Body of pancreas (tissue), 4 donors: ENCODE results near the gene THSD4. TPM values are rescaled to one million over a fixed set of nuclear protein-coding genes. Genes with fewer than 3 reads are reported as not detected.

Experiments used
- ATAC-seq: fragments of 150-250 bp; one replicate; pipeline ENCODE4 v1.9.1; 2016
- DNase-seq, 4 donors: peaks; one replicate each; pipeline ENCODE4 v3.0.0-alpha.2; 2019
- H3K27ac ChIP-seq, 4 donors: fragments of 200-600 bp; sonication (generic); 1 replicate in 3 of 4; 2 replicates in 1 of 4; pipeline versions ENCODE4 v1.5.1 to v1.6.1; 2016 to 2019; ENCODE audit warnings: mild to moderate bottlenecking in 1 of 4, mixed read lengths in 1 of 4, moderate library complexity in 1 of 4
- H3K27me3 ChIP-seq, 2 donors: fragments of 200-600 bp; sonication (generic); one replicate each; pipeline ENCODE4 v1.6.0; 2016; ENCODE audit warnings: mild to moderate bottlenecking in 1 of 2
- H3K36me3 ChIP-seq, 2 donors: fragments of 200-600 bp; sonication (generic); replicated peaks in 1 of 2; 2 replicates each; pipeline ENCODE4 v1.5.1; 2016; ENCODE audit warnings: low read depth in 2 of 2; ENCODE audit not compliant: insufficient read depth in 1 of 2
- H3K4me1 ChIP-seq: fragments of 200-600 bp; sonication (generic); one replicate; pipeline ENCODE4 v1.6.0; 2016
- H3K4me3 ChIP-seq, 2 donors: fragments of 200-600 bp; sonication (generic); 1 replicate in 1 of 2; 2 replicates in 1 of 2; pipeline ENCODE4 v1.5.1; 2016 to 2019
- H3K9me3 ChIP-seq, 3 donors: fragments of 200-600 bp; sonication (generic); 1 replicate in 2 of 3; 2 replicates in 1 of 3; pipeline ENCODE4 v1.5.1; 2016
- POLR2A ChIP-seq, 3 donors: fragments of 450-650 bp; IDR thresholded peaks; one replicate each; pipeline ENCODE4 v1.6.1; 2016; ENCODE audit warnings: antibody characterized with exemption in 3 of 3, mild to moderate bottlenecking in 2 of 3
- WGBS, 2 donors: methylation state at CpG; one replicate each; pipeline ENCODE4 v1.1.5; 2017; 5-methylcytosine and 5-hydroxymethylcytosine counted together
- intact Hi-C: fragments of 100-400 bp; cut with DNase I; formaldehyde crosslinking; loops from one replicate; pipeline ENCODE4 v1.15.1; 2023
- total RNA-seq, 2 donors: library from RNA; depleted of rRNA; stranded (reverse); fragments of >200 nt; gene quantifications; one replicate each; pipeline ENCODE4 v1.1.0, GENCODE V29; 2016
- TF ChIP-seq, protein P1 (sequence below), 7 experiments: fragments of 450-650 bp in 4 of 7; fragments of 200-600 bp in 3 of 7; sonication (generic) in 3 of 7; IDR thresholded peaks; one replicate each; pipeline ENCODE4 v1.5.1; 2016 to 2019; ENCODE audit warnings: antibody characterized with exemption in 7 of 7

The THSD4 gene
- total RNA-seq, 2 donors from 2014 or later, result 12.9 to 16.1 TPM

DNA sequence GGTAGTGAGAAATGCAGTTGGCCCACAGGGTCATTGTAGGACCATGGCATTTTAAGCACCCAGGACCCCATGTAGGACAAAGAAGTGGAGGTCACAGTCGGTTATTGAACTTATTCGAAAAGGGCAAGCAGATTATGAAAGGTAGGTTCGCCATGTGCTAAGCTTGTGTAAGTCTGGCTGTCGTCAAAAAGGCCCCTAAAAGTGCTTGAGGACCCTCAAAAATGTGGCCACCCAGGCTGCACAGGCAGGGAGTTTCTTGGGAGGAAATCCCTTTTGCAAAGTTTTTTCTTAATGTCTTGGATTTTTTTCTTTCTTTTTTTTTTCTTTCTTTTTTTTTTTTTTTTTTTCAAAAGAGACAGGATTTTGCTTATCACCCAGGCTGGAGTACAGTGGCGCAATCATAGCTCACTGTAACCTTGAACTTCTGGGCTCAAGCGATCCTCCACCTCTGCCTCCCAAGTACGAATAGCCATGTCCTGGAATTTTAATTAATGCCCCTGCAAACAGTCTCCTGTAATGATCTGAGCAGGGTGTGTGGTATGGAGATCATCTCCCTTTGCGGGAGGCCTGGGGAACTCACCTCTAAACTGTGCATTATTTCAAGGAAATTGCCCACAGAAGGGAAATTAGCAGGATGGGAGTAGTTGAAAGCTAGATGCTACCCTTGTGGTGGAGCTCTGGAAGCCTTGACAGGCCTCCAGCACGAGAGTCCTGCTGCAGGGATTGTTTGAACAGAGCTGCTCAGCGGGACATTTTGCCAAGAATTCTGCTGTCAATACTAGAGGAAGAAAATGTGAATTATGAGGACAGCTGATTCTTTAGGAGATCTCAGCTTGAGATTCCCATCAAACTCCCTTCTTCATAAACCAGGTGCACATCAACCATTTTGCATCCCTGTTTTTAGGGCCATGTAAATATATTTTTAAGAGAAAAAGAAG lies 28.4 kb downstream of the THSD4 start:
- no peaks in the 10 kb centered on the region for H3K36me3 ChIP-seq
- no peaks in the 10 kb centered on the region for H3K27me3 ChIP-seq
- H3K9me3 ChIP-seq, result no peaks in the 10 kb centered on the region
- no peak for TF ChIP-seq POLR2A (IDR thresholded peaks at IDR 0.05)
- H3K4me1 ChIP-seq, result peaks cover 55% of the 10 kb centered on the region
- no peak overlapping the region for H3K4me3 ChIP-seq
- WGBS, 2 donors, result 46 to 57% methylated on average over 10 of the region's 10 CpGs
- no peak for ATAC-seq
- DNase-seq, result no peak
- intact Hi-C loops, result no loop called here
- peak overlapping the region in 3 of 4 donors; percentile 64 to 83 (median 83) for H3K27ac ChIP-seq

DNA sequence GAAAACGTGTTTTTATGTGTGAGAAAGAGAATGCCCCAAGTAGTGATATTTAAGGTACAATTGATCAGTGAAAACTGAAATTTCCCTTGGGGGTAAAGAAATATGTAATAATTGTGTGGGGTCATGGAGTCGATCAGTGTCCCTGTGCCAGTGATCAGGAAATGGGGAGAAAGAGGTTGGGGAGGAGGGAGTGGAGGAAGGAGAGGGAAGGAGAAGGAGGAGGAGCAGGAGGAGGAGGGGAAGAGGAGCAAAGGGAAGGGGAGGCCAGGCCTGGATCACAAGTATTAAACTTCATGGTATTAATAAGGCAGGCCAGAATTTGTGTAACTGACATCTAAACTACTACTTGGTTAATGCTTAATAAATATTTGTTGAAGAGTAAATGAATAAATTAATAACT lies 30.4 kb downstream of the THSD4 start:
- peak overlapping the region; percentile 41 to 83 (median 74) for H3K27ac ChIP-seq
- ATAC-seq (no peak), DNase-seq (no peak)
- 50 to 52% methylated on average over 2 of the region's 2 CpGs for WGBS, 2 donors
- no peaks in the 10 kb centered on the region for H3K36me3 ChIP-seq
- intact Hi-C loops, result no loop called here
- no peaks in the 10 kb centered on the region for H3K9me3 ChIP-seq
- no peaks in the 10 kb centered on the region for H3K27me3 ChIP-seq
- TF ChIP-seq POLR2A (IDR thresholded peaks at IDR 0.05), result no peak
- TF ChIP-seq, protein P1, sequence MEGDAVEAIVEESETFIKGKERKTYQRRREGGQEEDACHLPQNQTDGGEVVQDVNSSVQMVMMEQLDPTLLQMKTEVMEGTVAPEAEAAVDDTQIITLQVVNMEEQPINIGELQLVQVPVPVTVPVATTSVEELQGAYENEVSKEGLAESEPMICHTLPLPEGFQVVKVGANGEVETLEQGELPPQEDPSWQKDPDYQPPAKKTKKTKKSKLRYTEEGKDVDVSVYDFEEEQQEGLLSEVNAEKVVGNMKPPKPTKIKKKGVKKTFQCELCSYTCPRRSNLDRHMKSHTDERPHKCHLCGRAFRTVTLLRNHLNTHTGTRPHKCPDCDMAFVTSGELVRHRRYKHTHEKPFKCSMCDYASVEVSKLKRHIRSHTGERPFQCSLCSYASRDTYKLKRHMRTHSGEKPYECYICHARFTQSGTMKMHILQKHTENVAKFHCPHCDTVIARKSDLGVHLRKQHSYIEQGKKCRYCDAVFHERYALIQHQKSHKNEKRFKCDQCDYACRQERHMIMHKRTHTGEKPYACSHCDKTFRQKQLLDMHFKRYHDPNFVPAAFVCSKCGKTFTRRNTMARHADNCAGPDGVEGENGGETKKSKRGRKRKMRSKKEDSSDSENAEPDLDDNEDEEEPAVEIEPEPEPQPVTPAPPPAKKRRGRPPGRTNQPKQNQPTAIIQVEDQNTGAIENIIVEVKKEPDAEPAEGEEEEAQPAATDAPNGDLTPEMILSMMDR (IDR thresholded peaks at IDR 0.05), result no peak
- no peak overlapping the region for H3K4me3 ChIP-seq
- H3K4me1 ChIP-seq, result peaks cover 60% of the 10 kb centered on the region

DNA sequence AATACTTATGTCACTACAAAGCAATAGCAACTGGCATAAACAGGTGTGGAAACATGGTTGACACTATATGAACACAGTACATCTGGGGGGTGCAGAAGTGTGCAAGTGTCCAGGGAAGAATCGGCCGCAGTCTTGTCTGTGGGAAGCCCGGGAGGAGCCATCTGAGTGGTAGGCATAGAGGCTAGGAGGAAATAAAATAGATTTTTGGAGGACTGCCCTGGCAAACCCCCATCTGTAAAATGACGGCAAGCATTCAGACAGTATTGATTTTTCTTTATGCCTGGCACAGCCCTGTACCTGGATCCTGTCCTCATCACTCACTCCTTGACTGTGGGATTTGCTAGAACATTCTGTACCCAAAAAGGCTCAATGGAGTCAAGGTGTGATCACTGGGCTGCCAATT lies 31.3 kb downstream of the THSD4 start:
- H3K9me3 ChIP-seq, result no peaks in the 10 kb centered on the region
- H3K4me1 ChIP-seq, result peaks cover 69% of the 10 kb centered on the region
- peak; percentile 93 for ATAC-seq
- peak; percentile 69 to 87 (median 72) for DNase-seq
- H3K36me3 ChIP-seq, result no peaks in the 10 kb centered on the region
- no peaks in the 10 kb centered on the region for H3K27me3 ChIP-seq
- H3K4me3 ChIP-seq, result no peak overlapping the region
- intact Hi-C loops, result no loop called here
- peak overlapping the region; percentile 48 to 83 (median 74) for H3K27ac ChIP-seq
- TF ChIP-seq, protein P1 (IDR thresholded peaks at IDR 0.05), result no peak
- TF ChIP-seq POLR2A (IDR thresholded peaks at IDR 0.05), result peak in 2 of 3 donors; percentile 35 to 52
- 41 to 55% methylated on average over 4 of the region's 4 CpGs for WGBS, 2 donors

DNA sequence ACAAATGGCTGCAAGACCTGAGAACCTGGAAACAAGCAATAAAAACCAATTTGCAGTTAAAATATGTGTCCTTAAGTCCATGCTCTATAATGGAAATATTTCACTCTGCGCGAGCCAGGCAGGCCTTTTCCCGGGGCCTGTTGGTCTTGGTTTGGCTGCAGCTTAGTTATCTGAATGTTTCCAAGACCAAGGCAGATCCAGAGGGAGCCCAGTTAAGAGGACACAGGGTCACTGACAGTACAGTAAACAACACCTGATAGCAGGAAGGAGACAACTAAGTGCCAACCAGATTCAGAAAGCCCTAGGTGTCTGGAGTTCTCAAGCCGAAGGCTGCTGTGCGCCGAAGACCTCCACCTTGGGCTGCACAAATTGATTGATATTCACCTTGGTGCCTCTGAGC lies 32.8 kb downstream of the THSD4 start:
- Histone ChIP-seq H3K27ac (peak overlapping the region in 3 of 4 donors; percentile 1 to 83 (median 83)), H3K4me3 (no peak overlapping the region), H3K9me3 (no peaks in the 10 kb centered on the region), H3K4me1 (peaks cover 69% of the 10 kb centered on the region), H3K36me3 (no peaks in the 10 kb centered on the region), H3K27me3 (no peaks in the 10 kb centered on the region)
- no peak for ATAC-seq
- intact Hi-C loops, result no loop called here
- TF ChIP-seq, protein P1 (IDR thresholded peaks at IDR 0.05), result no peak
- no peak for TF ChIP-seq POLR2A (IDR thresholded peaks at IDR 0.05)
- 89 to 91% methylated on average over 6 of the region's 6 CpGs for WGBS, 2 donors
- DNase-seq, result no peak

DNA sequence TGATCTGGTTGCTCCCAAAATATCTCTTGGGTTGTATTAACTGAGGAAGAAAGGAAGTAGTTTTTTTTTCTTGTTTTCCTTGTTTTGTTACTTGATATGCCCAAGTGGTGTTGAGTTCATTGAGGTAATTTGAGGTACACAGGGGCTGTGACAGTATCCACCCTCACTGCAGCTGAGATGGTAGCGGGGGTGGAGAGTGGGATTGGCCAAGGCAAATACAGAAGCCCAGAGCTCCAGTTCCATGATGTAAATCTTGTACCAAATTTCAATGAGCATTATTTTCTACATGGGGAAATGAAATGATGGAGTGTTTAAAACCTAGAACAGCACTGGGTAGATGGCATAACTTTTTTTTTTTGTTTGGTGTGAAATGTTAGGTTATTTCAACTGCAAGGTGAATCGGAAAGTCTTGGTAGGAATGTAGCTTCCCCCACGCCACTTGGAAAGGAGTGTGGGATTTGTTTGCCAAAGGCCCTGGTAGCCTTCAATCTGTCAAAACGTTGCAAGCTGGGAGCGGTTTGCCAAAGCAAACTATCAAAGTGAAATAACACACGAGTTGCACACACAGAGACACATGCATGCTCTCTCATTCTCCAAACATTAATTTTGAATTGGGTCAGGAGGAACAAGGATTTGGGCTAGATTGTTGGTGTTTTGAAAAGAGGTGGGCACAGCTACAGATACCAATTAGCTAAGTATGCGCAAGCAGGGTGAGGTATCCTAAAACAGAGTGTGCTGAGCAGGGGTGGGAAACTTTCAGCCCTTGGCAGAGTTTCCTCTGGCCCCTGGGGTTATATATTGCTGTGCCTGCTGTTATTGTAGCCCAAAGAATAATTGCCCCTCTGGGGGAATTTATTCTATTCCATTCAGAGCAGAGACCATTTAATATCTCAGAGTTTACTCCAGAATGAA lies 34.6 kb downstream of the THSD4 start:
- ATAC-seq (peak; percentile 32), DNase-seq (peak; percentile 51 to 79 (median 70))
- TF ChIP-seq, protein P1 (IDR thresholded peaks at IDR 0.05), result no peak
- no peak for TF ChIP-seq POLR2A (IDR thresholded peaks at IDR 0.05)
- no peaks in the 10 kb centered on the region for H3K9me3 ChIP-seq
- no peak overlapping the region for H3K4me3 ChIP-seq
- no peaks in the 10 kb centered on the region for H3K36me3 ChIP-seq
- intact Hi-C loops, result no loop called here
- 25 to 30% methylated on average over 7 of the region's 7 CpGs for WGBS, 2 donors
- H3K27me3 ChIP-seq, result no peaks in the 10 kb centered on the region
- peak overlapping the region; percentile 22 to 83 (median 72) for H3K27ac ChIP-seq
- peaks cover 61% of the 10 kb centered on the region for H3K4me1 ChIP-seq
